NCI-H2171 (cell line): Measurements from ENCODE around the gene ZNF491.
"Not testable (repeated sequence)": the region's sequence is repeated elsewhere in the genome, so short reads cannot be mapped to it uniquely, and the experiment has no call there.

Source experiments
- DNase-seq: peaks from one replicate; lab custom pipeline; 2025; lab: John Stamatoyannopoulos, UW

Gene ZNF491

DNA sequence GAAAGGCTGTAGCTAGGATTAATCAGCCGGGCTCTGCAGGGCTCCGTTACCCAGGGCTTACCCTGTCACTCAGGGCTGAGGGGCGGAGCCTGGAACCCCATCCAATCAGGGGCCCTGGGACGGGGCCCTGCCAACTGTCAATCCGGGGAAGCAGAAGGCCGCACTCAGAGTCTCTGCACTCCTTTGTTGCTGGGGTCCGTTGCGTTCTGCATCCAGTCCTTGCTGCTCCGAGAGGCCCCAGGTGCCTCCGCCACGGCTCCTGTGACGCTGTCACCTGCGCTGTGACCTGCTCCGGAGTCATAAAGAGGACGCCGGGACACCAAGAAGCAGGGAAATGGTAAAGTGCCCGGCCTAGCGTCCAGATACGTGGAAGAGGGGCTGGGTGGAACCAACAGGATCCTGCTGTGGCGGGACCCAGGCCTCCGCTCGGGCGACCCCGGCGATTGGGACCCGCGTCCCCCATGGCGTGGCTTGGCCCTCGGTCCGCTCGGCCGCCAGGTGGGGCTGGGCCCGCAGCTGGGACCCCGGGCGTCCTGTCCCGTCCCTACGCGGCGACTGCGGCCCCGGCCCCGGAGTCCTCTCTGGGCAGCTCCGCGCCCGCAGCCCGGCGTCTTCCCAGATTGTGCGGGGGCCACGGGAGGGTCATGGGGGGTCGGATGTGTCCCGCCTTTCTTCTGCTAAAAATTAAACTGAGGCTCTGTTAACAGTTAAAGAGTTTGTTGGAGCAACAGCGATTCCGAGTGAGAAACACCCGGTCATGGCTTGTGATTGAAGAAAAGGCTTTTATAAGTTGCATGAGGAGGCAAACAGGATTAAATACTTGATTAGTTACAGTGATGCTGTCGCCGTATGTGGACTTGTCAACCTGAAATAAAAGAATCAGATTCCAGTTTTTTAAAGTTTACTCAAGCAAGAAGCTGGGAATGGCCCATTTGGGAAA lies at the start of gene ZNF491:
Gene ZNF491 (plus strand): TSS at position 133 of the 940 bp plus-strand sequence. CDS start 7,431 bp downstream, outside the sequence.
- DNase-seq = peak; percentile 64

DNA sequence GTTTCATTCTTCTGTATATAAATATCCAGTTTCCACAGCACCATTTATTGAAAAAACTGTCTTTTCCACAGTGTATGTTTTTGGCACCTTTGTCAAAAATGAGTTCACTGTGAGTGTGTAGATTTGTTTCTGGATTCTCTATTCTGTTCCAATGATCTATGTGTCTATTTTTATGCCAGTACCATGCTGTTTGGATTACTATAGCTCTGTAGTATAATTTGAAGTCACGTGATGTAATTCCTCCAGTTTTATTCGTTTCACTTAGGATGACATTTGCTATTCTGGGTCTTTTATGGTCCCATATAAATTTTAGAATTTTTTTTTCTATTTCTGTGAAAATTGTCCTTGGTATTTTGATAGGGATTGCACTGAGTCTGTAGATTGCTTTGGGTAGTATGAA lies 48.6 kb upstream of the ZNF491 start:
- DNase-seq = no peak

DNA sequence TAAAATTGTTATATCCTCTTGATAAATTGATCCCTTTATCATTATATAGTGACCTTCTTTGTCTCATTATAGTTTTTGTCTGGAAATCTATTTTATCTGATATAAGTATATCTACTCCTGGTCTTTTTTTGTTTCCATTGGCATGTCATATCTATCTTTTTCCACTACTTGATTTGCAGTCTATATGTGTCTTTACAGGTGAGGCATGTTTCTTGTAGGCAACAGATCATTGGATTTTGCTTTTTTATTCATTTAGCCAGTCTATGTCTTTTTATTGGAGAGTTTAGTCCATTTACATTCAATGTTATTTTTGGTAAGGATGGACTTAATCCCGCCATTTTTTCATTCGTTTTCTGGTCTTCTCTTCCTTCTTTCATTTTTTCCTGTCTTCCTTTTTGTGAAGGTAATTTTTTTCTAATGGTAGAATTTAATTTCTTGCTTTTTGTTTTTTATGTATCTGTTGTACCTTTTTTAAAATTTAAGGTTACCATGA lies 46.0 kb upstream of the ZNF491 start:
- DNase-seq = no peak

DNA sequence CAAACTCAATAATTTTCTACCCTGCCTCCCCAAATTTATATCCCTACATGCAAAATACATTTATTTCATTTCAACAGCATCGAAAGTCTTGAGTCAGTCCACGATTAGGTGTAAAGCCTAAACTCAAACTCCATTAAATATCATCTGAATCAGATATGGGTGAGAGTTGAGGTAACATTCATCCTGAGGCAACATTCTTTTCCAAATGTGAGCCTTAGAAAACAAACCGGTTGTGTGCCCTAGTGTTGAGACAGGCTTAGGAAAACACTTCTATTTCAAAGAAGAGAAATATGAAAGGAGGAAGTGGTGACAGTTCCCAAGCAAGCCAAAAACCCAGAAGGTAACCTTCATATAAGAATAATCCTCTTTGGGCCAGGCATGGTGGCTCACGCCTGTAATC lies 43.7 kb upstream of the ZNF491 start:
- DNase-seq = no peak

DNA sequence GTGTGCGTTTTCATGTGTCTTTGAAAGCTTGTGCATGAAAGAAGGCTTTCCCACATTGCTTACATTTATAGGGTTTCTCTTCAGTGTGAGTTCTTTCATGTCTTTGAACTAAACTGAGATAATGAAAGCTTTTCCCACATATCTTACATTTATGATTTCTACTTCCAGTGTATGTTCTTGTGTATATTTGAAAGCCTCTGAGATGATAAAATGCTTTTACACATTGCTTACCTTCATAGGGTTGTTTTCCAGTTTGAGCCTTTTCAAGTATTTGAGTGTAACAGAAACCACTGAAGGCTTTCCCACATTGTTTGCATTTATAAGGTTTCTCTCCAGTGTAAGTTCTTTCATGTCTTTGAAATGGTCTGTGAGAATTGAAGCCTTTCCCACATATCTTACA lies 41.4 kb upstream of the ZNF491 start:
- no peak for DNase-seq

DNA sequence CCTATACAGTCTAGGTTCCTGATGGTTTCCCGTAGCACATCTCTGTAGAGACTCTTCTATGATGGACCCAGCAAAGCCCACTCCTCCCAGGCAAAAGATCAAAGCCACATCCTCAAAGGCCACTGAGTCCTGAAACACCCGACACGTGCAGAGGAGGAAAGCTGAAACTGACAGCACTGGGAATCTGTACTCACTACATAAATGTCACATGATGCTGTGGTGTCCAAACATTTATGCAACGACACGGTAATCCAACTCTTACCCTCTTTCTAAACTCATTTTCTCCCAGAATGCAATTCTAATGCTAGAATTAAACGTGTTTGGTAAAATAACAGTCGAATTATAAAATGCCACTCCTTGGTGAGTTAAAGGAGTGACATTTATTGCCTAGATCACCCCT lies 38.5 kb upstream of the ZNF491 start:
- no peak for DNase-seq

DNA sequence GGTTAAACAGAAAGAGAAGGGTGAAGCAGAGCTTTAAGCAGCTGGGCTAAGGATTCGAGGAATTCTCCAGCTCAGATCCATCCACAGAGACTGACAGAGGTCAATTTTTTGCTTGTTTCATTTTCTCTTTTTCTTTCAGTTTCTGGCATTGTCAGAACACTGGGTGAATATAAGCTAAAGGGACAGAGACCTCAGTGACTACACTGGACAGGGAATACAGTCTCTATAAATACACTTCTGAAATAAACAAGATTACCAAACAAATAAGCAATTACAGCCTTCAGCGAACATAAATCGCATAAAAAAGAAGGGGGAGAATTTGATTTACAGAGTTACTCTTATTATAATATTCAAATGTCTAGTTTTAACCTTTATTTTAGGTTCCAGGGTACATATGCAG lies 35.2 kb upstream of the ZNF491 start:
- no peak for DNase-seq

DNA sequence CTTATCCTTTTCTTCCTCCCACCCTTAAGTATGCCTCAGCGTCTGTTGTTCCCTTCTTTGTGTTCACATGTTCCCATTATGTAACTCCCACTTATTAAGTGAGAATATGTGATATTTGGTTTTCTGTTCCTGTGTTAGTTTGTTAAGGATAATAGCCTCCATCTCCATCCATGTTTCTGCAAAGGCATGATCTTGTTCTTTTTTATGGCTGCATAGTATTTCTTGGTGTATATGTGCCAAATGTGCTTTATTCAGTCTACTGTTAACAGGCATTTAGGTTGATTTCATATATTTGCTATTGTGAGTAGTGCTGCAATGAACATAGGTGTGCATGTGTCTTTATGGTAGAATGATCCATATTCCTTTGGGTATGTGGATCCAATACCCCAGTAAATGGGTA lies 34.7 kb upstream of the ZNF491 start:
- DNase-seq = no peak

DNA sequence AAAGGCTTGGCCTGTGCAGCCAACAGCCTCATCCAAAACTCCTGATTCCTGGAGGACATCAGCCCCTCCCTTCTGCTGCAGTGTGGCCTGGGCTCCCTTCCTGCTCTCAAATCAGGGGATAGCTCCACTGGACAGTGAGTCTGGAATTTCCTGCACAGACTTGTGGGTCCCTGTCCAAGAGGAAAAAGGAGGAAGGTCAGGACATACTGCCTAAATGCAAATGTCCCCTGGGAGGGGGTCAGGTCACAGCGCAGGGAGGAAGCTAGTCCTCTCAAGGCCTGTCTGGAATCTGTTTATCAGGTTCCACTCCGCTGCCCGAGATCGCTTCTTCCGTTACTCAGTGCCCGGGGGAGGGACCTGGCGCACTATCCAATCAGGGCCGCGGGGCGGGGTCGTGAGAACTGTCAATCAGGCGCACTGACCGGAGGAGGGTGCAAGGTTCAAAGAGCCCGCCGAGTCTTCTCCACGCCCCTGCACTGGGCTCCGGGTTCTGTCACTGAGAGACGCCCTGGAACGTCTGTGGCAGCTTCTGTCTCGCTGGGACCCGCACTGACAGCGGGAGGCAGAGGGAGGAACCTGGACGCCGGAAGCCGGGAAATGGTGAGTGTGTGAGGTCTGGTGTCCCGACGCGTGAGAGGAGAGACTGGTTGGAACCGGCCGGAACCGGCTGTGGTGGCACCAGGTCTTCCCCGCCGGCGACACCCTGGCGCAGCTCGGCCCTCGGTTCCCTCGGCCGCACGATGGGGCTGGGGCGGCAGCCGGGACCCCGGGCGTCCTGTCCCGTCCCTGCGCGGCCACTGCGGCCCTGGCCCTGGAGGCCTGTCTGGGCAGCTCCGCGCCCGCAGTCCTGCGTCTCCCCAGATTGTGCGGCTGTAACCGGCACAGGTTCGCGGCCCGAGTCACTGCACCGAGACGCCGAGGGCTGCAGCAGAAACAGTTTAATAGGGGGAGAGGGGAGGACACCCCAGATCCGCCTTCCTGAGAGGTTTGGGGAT lies 31.4 kb upstream of the ZNF491 start, which contains the start of gene ZNF441:
Gene ZNF441 (plus strand): TSS at position 404 of the 995 bp plus-strand sequence. CDS start 194 bp downstream, at position 598.
- peak; percentile 48 for DNase-seq

DNA sequence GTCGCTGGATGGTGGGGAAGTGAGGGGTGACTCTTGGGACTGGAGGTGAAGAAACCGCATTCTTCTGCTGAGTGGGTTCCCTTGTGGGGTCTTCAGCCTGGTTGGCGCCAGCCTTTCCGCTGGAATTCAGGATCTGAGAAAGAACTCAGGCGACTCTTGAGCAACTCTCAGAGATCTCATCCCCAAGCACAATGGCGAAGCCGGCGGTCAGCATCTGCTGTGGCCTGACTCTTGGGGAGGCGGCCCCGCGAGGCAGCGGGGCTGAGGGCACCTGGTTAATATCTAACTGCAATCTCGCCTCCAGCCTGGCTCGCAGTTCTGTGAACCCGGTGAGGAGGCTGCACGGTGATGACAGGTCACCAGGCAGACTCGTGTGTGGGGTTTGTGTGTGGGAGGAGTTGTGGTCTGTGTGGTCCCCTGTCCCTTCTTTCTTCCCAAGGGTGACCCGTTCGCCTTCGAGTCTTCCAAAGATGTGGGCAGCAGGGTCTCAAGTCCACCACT lies 30.6 kb upstream of the ZNF491 start:
- no peak for DNase-seq

DNA sequence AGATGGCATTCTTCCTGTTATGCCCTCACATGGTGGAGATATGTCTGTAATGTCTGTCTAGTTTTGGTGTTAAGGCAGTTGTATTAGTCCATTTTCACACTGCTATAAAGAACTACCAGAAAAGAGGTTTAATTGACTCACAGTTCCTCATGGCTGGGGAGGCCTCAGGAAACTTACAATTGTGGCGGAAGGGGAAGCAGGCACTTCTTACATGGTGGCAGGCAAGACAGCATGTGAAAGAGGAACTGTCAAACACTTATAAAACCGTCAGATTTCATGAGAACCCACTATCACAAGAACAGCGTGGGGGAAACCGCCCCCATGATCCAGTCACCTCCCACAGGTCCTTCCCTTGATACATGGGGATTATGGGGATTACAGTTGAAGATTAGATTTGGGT lies 28.3 kb upstream of the ZNF491 start:
- no peak for DNase-seq

DNA sequence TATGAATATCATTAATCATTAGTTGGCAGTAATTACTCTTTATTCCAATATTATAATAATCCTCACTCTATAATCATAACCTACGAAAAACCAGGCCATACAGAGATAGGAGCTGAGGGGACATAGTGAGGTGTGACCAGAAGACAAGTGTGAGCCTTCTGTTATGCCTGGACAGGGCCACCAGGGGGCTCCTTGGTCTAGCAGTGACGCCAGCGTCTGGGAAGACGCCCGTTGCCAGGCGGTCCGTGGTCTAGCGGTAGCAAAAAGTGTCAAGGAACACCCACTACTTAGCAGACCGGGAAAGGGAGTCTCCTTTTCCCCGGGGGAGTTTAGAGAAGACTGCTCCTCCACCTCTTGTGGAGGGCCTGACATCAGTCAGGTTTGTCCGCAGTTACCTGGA lies 26.8 kb upstream of the ZNF491 start:
- not testable (repeated sequence) for DNase-seq

DNA sequence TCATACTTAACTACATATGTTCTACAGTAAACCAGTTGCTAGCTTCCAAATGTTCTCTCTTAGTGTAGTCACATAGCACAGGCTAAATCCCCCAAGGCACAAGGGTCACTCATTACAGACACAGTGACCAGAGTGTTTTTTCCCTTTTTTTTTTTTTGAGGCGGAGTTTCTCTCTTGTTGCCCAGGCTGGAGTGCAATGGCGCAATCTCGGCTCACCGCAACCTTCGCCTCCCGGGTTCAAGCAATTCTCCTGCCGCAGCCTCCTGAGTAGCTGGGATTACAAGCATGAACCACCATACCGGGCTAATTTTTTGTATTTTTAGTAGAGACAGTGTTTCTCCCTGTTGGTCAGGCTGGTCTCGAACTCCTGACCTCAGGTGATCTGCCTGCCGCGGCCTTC lies 21.7 kb upstream of the ZNF491 start:
- DNase-seq = not testable (repeated sequence)

DNA sequence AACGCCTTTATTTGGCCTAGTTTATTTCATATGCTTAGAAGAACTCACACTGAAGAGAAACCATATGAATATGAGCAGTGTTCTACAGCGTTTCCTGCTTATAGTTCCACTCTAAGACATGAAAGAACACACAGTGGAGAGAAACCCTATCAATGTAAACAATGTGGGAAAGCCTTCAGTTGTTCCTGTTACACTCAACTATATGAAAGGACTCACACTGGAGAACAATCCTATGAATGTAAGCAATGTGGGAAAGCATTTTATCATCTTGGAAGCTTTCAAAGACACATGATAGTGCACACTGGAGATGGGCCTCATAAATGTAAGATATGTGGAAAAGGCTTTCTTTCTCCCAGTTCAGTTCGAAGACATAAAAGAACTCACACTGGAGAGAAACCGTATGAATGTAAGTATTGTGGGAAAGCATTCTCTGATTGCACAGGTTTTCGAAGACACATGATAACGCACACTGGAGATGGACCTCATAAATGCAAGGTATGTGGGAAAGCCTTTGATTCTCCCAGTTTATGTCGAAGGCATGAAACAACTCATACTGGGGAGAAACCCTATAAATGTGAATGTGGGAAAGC lies 17.8 kb upstream of the ZNF491 start:
- DNase-seq = no peak

DNA sequence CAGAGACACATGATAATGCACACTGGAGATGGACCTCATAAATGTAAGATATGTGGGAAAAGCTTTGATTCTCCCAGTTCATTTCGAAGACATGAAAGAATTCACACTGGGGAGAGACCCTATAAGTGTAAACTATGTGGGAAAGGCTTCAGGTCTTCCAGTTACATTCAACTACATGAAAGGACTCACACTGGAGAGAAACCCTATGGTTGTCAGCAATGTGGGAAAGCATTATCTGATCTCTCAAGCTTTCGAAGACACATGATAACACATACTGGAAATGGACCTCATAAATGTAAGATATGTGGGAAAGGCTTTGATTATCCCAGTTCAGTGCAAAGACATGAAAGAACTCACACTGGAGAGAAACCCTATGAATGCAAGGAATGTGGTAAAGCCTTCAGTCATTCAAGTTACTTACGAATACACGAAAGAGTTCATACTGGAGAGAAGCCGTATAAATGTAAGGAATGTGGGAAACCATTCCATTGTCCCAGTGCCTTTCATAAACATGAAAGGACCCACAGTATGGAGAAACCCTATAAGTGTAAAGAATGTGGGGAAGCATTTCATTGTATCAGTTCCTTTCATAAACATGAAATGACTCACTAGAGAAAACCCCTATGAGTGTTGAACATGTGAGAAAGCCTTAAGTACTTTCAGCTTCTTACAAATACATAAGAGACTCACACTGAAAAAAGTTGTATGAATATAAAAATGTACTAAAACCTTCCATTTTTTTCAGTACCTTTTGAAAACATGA lies 16.8 kb upstream of the ZNF491 start:
- DNase-seq = no peak

DNA sequence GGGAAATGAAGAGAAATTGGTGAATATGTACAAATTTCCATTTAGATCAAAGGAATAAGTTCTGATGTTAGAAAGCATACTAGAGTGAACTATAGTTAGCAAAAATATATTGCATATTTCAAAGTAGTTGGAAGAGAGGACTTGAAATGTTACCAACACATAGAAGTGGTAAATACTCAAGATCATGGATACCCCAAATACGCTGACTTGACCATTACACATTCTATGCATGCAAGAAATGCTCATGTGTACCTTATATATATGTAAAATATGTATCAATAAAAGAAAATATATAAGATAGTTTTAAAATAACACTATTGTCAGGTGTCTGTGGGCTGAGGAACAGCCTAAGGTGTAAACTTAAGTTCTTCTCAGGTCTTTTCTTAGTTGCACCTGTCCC lies 14.6 kb upstream of the ZNF491 start:
- DNase-seq = no peak

DNA sequence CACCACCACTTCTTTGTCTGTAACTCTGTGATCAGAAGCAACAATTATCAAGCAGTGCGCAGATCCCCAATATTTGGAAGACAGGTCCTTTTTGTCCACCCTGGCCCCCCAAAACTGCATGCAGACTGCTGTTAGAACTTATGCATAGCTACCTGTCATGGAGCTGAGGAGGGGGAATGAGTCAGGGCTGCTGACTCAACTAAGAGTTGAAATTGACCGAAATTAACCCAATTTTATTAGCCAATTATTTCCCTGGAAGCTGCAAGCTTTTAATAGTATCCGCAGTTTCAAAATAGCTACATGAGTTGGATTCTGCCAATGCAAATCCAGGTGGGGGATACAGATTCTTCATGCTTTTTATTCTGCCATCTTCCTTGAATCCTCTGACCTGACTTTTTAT lies 14.0 kb upstream of the ZNF491 start:
- no peak for DNase-seq

DNA sequence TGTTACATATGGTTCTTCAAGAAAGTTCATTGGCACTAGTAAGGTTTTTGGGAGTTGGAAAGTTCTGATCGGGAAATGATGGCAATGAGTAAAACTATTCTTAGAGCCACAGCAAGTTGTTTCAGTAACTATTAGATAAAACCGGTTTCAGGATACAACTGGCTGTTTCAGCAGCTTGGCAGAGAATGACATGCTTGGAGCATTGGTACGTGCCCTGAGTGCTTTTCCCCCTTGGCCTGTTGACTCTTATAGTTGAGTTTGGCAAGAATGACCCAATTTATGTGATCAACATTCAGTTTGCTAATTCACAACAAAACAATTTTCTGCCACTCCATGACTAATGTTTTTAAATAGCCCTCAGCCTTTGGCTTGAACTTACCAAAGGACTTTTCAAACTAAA lies 10.8 kb upstream of the ZNF491 start:
- no peak for DNase-seq

DNA sequence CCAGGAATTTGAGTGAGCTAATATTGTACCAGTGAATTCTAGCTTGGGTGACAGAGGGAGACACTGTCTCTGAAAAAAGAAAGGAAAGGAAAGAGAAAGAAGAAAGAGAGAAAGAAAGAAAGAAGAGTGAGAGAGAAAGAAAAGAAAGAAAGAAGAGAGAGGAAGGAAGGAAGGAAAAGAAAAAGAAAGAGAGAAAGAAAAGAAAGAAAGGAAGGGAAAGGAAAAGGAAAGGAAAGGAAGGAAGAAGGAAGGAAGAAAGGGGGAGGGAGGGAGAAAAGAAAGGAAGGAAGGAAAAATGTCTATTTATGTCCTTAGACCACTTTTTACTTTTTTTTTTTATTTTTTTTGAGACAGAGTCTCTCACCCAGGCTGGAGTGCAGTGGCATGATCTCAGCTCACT lies 5.4 kb upstream of the ZNF491 start:
- no peak for DNase-seq

DNA sequence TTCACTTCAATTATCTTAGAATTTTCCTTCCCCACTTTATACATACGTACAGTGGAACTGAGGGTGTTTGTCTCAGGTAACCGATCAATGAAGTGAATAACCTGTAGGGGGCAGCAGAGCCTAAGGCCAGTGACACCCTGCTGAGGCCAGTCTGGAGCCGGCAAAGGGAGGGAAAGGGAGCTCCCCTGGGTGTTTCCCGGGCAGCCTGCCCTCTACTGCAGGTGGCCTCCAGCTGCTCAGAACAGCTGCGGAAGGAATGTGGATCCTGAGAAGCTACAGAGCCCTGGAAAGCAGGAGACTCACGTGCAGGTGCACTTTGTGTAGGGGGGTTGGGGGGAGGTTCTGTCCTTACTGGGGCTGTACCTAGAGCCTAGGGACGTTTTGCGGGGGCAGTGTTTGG lies 832 bp upstream of the ZNF491 start:
- peak; percentile 84 for DNase-seq
